Ramos (cell line): ENCODE measurements around the gene KIAA1143.

Experiments used
- in situ Hi-C: fragments of 300-500 bp; cut with MboI; formaldehyde crosslinking; loops from one replicate; pipeline ENCODE4 v1.14.3; 2022; ENCODE audit warnings: low sequenced_read_pairs; ENCODE audit not compliant: unreplicated experiment

Gene KIAA1143

GRCh38 chr3:44761424-44762169 is at the start of gene KIAA1143, which contains the start of gene KIF15:
KIAA1143 (minus strand) TSS chr3:44761619; CDS start chr3:44761602, 17 bp downstream.
KIF15 (plus strand) TSS chr3:44761794; CDS start chr3:44761866, 72 bp downstream.
- in situ Hi-C loops, result no loop called here

GRCh38 chr3:44805960-44806359 is 44.5 kb upstream of the KIAA1143 start:
- in situ Hi-C loops, result no loop called here

- in situ Hi-C loops, result no loop called here
Measured at GRCh38 chr3:44803298-44803697, 41.9 kb upstream of the KIAA1143 start.

GRCh38 chr3:44802011-44802410 is 40.6 kb upstream of the KIAA1143 start:
- in situ Hi-C loops, result no loop called here

GRCh38 chr3:44795197-44795596 is 33.8 kb upstream of the KIAA1143 start:
- in situ Hi-C loops, result no loop called here

GRCh38 chr3:44782891-44783290 is 21.5 kb upstream of the KIAA1143 start:
- in situ Hi-C loops, result no loop called here

GRCh38 chr3:44772099-44772442 is 10.7 kb upstream of the KIAA1143 start:
- in situ Hi-C loops, result no loop called here

- in situ Hi-C loops, result no loop called here
Measured at GRCh38 chr3:44771424-44772098, 10.1 kb upstream of the KIAA1143 start.

GRCh38 chr3:44764248-44764647 is 2.8 kb upstream of the KIAA1143 start:
- in situ Hi-C loops, result no loop called here

GRCh38 chr3:44762690-44763089 is 1.3 kb upstream of the KIAA1143 start:
- in situ Hi-C loops, result no loop called here

GRCh38 chr3:44762170-44762677 is 805 bp upstream of the KIAA1143 start:
- in situ Hi-C loops, result no loop called here

- in situ Hi-C loops, result no loop called here
Measured at GRCh38 chr3:44761101-44761423, 357 bp downstream of the KIAA1143 start.

GRCh38 chr3:44734646-44735168 is 26.7 kb downstream of the KIAA1143 start:
- in situ Hi-C loops, result no loop called here

GRCh38 chr3:44729384-44729910 is 32.0 kb downstream of the KIAA1143 start, which contains the start of gene ZNF501:
ZNF501 (plus strand) TSS chr3:44729635; CDS start chr3:44734422, 4,787 bp downstream.
- in situ Hi-C loops, result no loop called here

GRCh38 chr3:44722103-44722401 is 39.4 kb downstream of the KIAA1143 start:
- in situ Hi-C loops, result no loop called here

- in situ Hi-C loops, result no loop called here
Measured at GRCh38 chr3:44721231-44722102, 40.0 kb downstream of the KIAA1143 start.

- in situ Hi-C loops, result no loop called here
Measured at GRCh38 chr3:44712455-44713075, 48.9 kb downstream of the KIAA1143 start, which contains the start of gene ZNF502. ZNF502 (plus strand) TSS chr3:44712660; CDS start chr3:44720262, 7,602 bp downstream.
